ENCODE measurements around the gene SIVA1.
"Not testable (repeated sequence)": the region's sequence is repeated elsewhere in the genome, so short reads cannot be mapped to it uniquely, and the experiment has no call there.

Gene SIVA1

GRCh38 chr14:104724981-104725771 is 27.8 kb upstream of the SIVA1 start:
- in situ Hi-C loops (cut with MboI; ENCODE audit: low sequenced_read_pairs, unreplicated experiment) = no loop called here
- no peak for DNase-seq (ENCODE audit: low spot score)
- TF ChIP-seq, protein P1, sequence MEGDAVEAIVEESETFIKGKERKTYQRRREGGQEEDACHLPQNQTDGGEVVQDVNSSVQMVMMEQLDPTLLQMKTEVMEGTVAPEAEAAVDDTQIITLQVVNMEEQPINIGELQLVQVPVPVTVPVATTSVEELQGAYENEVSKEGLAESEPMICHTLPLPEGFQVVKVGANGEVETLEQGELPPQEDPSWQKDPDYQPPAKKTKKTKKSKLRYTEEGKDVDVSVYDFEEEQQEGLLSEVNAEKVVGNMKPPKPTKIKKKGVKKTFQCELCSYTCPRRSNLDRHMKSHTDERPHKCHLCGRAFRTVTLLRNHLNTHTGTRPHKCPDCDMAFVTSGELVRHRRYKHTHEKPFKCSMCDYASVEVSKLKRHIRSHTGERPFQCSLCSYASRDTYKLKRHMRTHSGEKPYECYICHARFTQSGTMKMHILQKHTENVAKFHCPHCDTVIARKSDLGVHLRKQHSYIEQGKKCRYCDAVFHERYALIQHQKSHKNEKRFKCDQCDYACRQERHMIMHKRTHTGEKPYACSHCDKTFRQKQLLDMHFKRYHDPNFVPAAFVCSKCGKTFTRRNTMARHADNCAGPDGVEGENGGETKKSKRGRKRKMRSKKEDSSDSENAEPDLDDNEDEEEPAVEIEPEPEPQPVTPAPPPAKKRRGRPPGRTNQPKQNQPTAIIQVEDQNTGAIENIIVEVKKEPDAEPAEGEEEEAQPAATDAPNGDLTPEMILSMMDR (IDR thresholded peaks at IDR 0.05; ENCODE audit: borderline replicate concordance, control extremely low read depth, extremely low read depth, insufficient read depth, missing control alignments) = no peak

DNA sequence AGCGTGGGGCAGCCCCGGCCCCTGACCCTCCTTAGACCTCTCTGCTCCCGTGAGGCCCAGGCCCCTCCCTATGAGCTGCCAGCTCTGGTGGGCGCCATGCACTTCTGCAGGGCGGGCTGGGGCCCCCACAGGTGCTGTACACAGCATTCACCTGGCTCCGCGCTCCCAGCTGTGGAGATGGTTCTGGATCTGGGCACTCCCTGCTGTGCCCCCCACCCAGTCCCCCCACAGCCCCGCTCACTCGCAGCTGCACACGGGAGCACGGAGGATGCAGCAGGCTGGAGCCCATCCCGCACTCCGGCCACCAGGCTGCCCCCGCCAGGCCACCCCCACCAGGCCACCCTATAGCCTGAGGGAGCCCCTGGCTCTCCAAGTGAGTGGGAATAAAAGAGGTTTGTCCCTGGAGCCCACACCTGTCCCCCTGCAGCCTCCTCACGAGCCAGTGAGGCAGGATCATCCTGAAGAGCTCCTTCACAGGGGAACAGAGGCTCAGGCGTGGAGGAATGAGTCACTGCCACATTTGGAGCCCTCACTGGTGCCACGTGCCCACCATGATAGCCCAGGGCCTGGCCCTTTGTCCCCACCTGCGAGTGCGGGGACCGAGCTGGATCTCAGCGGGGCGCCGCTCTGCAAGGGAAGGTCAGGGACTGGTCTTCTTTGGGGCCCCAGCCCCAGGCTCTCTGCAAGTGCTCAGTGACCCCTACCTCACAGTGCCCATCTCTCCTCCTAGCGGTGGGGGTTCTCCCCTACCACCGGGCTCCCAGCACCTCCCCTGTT is 27.0 kb upstream of the SIVA1 start:
- in situ Hi-C loops (cut with MboI; ENCODE audit: low sequenced_read_pairs, unreplicated experiment) = no loop called here
- TF ChIP-seq, protein P1 (IDR thresholded peaks at IDR 0.05; ENCODE audit: borderline replicate concordance, control extremely low read depth, extremely low read depth, insufficient read depth, missing control alignments) = no peak
- DNase-seq (ENCODE audit: low spot score) = no peak

GRCh38 chr14:104726600-104727451 is 26.1 kb upstream of the SIVA1 start:
- TF ChIP-seq, protein P1 (IDR thresholded peaks at IDR 0.05; ENCODE audit: borderline replicate concordance, control extremely low read depth, extremely low read depth, insufficient read depth, missing control alignments) = no peak
- DNase-seq (ENCODE audit: low spot score) = no peak
- in situ Hi-C loops (cut with MboI; ENCODE audit: low sequenced_read_pairs, unreplicated experiment) = no loop called here

GRCh38 chr14:104728631-104729030 is 24.3 kb upstream of the SIVA1 start:
- in situ Hi-C loops (cut with MboI; ENCODE audit: low sequenced_read_pairs, unreplicated experiment) = no loop called here
- TF ChIP-seq, protein P1 (IDR thresholded peaks at IDR 0.05; ENCODE audit: borderline replicate concordance, control extremely low read depth, extremely low read depth, insufficient read depth, missing control alignments) = no peak

DNA sequence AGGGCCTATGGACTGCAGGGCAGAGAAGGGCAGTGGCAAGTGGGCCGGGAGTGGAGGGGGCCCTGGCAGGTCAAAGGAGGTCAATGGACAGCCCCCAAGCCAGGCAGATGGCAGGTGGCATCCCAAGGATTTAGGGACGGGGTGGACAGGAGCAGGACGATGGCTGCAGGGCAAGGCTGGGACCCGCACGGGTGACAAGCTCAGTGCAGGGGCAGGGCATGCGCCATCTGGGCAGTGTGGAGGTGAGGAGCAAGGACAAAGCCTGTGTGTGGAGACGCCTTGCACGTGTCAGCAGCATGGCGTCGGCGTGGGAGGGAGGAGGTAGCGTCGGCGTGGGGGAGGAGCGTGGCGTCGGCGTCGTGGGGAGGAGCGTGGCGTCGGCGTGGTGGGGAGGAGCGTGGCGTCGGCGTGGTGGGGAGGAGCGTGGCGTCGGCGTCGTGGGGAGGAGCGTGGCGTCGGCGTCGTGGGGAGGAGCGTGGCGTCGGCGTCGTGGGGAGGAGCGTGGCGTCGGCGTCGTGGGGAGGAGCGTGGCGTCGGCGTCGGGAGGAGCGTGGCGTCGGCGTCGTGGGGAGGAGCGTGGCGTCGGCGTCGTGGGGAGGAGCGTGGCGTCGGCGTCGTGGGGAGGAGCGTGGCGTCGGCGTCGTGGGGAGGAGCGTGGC is 23.6 kb upstream of the SIVA1 start:
- in situ Hi-C loops (cut with MboI; ENCODE audit: low sequenced_read_pairs, unreplicated experiment); DNase-seq (ENCODE audit: low spot score): not testable (repeated sequence)

More at GRCh38 chr14:104728631-104729030, 24.3 kb upstream of the SIVA1 start:
- DNase-seq (ENCODE audit: low spot score) = no peak

DNA sequence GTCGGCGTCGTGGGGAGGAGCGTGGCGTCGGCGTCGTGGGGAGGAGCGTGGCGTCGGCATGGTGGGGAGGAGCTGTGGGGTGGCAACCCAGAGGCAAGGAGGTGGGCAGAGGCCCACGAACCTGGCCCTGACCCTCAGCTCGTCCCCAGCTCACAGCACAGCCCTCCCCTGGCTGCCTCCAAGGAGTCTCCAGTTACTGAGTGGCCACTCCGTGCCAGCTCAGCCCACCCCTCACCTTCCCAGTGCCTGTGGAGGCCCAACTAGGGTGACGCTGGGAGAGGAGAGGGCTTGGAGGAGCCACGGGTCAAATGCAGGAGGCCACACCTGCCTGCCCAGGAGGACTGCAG is 23.1 kb upstream of the SIVA1 start:
- TF ChIP-seq, protein P1 (IDR thresholded peaks at IDR 0.05; ENCODE audit: borderline replicate concordance, control extremely low read depth, extremely low read depth, insufficient read depth, missing control alignments) = no peak
- in situ Hi-C loops (cut with MboI; ENCODE audit: low sequenced_read_pairs, unreplicated experiment) = no loop called here
- no peak for DNase-seq (ENCODE audit: low spot score)
